OCI-LY7 (cell line): ENCODE measurements around the gene LHFPL2.

Experiments
- CTCF ChIP-seq: fragments of 200-600 bp; sonication (generic); conservative IDR thresholded peaks from 2 replicates; pipeline ENCODE4 v1.5.1; 2014; ENCODE audit warnings: mild to moderate bottlenecking, antibody characterized with exemption, low read length, moderate library complexity, mixed read lengths
- EZH2phosphoT487 ChIP-seq: fragments of 200-600 bp; sonication (generic); IDR thresholded peaks from 2 replicates; pipeline ENCODE4 v1.6.1; 2018; ENCODE audit warnings: low read depth, borderline replicate concordance, mild to moderate bottlenecking, mixed run types, antibody characterized with exemption, low read length, moderate library complexity, mixed read lengths

GRCh38 chr5:78632467-78632866 is 16.1 kb downstream of the LHFPL2 start:
- TF ChIP-seq CTCF (no peak), EZH2phosphoT487 (no peak)
